CD4-positive, alpha-beta T cell treated with Interleukin-6 for 4 hours (primary cell): ENCODE results near the gene TAS2R40.

Experiments used
- DNase-seq: peaks from one replicate; pipeline ENCODE4 v3.0.0-alpha.2; 2020; ENCODE audit warnings: mixed read lengths

The TAS2R40 gene

DNA sequence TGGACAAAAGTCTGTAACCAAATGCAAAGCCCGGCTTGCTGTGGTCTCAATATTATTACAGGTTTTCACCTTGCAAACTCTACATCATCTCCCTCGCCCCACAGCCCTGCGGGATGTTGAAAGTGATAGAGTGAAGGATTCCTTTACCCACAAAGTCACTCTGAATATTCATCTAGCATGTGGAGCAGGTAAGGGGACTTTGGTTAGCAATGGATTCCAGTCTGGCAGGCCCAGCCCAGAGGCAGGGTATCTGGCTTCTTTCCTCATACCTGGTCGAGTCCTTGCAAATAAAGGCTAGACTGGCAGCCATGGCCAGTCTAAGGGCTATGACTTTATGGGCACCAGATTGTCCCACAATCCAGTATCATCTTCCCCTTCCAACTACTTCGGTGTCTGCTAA is 3.2 kb downstream of the TAS2R40 start:
- no peak for DNase-seq

DNA sequence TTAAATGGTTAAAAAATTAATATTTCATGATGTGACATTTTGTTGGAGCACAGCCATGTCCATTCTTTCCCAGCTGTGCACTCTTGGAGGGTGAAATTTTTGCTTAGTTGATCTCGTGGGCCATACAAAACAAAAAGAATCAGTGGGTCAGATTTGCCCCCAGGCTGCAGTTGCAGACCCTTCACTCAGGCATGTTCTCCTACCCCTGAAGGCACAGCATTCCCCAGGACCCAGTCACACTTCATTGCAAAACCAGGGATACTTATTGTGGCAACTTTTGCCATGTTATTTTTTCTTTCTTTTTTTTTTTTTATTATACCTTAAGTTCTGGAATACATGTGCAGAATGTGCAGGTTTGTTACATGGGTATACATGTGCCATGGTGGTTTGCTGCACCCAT is 6.0 kb downstream of the TAS2R40 start:
- DNase-seq = no peak

DNA sequence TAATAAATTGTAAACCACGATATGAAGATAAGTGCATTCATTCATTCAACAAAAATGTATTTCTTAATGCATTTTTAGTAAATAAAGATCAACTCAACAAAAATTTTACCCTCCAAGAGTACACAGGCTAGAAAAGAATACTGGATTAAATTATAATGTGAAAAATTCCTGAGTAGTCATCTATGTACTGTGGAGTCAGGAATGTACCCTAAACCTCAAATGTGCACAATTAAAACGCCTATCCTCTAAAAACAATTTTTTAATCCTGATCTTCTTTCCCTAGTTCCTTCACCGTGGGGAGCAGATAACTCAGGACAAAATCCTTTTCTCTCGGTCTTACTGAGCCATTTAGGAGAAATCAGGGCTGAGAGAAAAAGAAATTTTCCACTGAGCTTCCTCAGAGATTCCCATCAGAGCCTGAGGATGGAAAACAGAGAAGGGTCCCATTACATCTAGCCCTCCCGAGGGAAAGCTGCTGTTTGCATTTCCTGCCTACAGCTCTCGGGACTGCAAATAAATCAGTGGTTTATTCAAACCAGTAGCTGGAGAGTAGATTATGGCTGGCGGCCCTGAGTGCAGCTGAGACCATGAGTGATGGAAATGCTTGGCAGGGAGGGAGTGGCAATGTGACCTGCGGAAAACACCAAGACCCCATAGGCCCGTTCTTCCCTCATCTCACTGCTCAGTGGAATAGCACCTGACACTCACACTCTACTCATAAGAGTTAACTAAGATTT is 7.4 kb downstream of the TAS2R40 start:
- no peak for DNase-seq

DNA sequence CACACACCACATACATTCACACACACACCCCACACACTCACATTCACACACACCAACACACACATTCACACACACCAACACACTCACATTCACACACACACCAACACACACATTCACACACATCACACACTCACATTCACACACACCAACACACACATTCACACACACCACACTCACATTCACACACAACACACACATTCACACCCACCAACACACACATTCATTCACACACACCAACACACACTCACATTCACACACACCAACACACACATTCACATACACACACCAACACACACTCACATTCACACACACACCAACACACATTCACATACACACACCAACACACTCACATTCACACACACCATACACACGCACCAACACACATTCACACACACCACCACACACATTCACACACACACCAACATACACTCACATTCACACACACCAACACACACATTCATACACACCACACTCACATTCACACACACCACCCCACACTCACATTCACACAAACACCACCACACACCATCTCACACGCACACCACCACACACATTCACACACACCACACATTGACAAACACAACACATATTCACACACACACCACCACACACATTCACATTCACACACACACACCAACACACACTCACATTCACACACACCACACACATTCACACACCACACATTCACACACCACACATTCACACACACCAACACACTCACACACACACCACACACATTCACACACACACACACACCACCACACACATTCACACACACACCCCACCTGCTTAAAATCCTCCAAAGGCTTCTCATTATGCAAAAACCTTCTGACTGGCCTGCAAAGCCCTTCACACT is 9.0 kb downstream of the TAS2R40 start:
- no peak for DNase-seq

DNA sequence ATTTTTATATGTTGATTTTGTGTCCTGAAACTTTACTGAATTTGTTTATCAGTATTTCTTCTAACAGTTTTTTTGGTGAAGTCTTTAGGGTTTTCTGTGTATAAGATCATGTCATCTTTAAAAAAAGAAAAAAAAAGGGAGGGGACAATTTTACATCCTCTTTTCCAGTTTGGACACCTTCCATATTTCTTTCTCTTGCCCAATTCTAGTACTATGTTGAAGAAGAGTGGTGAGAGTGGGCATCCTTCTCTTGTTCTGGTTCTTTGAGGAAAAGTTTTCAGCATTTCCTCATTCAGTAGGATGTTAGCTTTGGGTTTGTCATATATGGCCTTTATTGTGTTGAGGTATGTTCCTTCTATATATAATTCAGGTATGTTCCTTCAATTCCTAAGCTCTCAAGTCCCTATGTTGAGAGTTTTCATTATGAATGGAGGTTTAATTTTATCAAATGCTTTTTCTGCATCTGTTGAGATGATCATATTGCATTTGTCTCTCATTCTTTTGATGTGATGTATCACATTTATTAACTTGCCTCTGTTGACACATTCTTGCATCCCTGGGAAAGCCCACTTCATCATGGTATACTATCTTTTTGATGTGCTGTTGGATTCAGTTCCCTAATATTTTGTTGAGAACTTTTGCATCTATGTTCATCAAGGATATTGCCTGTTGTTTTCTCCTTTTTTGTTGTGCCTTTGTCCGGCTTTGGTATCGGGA is 12.1 kb downstream of the TAS2R40 start:
- no peak for DNase-seq

DNA sequence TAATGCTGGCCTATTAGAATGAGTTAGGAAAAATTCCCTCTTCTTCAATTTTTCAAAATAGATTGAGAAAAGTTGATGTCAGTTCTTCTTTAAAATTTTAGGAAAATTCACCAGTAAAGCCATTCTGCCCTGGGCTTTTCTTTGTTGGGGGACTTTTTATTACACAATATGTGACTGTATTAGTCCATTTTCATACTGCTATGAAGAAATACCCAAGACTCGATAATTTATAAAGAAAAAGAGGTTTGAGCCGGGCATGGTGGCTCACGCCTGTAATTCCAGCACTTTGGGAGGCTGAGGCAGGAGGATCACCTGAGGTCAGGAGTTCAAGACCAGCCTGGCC is 12.7 kb downstream of the TAS2R40 start:
- DNase-seq = no peak

DNA sequence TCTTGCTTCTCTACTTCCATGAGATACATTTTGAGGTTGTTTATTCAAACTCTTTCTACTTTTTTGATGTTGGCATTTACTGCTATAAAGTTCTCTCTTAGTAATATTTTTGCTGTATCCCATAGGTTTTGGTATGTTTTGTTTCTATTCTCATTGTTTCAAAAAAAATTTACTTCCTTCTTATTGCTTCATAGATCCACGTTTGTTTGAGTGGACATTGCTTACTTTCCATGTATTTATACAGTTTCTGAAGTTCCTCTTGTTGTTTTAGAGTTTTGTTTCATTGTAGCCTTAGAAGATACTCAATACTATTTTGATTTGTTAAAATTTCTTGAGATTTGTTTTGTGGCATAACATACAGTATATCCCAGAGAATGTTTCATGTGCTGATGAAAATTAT is 13.7 kb downstream of the TAS2R40 start:
- no peak for DNase-seq

DNA sequence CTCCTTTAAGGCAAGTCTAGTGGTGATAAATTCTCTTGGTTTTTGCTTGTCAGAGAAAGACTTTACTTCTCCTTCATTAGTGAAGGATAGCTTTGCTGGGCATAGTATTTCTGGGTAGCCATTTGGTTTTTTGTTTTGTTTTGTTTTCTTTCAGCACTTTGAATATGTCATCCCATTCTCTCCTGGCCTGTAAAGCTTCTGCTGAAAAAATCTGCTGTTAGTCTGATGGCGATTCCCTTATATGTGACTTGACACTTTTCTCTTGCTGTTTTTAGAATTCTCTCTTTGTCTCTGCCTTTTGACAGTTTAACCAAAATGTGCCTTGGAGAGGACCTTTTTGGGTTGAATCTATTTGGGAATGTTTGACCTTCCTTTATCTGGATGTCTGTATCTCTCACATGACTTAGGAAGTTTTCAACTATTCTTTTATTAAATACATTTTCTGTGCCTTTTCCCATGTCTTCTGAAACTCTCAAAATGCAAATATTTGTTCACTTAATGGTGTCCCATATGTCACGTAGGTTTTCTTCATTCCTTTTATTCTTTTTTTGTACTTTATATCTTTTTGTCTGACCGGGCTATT is 14.7 kb downstream of the TAS2R40 start:
- no peak for DNase-seq

DNA sequence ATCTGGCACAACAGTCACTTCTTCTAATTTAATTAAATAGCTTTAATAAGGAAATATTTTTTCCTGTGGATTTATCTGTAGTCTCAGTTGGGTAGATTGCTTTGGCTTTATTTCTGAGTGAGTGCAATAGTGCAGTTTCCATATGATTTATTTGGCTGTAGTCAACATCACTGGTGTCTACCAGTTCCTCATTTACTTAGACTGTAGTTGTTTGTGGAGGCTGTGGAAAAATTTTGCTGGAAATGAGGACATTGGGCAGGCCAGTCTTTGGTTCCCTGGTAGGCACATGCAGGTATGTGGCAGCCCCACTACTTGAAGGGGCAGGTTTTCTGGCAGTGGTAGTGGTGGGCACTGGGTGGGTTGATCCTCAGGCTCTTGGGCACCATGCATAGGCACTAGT is 15.5 kb downstream of the TAS2R40 start:
- no peak for DNase-seq

DNA sequence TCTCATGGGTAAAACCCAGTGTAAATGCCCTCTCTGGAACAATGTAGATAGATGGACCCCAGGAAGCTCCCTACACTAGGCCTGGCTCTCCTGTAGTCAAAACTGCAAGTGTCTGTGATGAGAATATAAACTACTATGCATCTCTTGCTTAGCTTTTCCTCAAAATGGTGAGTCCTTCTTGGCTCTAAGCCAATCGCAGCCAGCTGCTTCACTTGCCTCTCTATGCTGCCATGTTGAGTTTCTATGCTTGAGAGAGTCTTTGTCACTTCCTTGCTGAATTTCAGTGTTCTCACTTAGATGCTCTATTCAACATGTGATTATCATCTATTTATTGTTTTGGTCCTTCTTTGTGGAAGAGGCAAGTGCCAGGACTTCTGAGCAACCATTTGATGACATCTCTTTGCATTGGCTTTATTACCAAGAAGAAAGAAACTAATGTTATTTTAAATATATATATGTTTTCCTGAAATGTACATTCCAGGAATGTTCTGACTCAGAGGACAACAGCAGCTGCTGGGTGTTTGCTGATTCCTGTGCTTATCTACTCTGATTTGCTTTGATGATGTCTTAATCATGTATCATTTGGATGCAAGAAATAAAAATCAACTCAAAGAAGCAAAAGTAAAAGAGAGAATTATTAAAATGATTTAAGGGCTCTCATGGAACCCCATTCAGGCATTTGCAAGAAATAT is 16.6 kb downstream of the TAS2R40 start:
- DNase-seq = no peak

DNA sequence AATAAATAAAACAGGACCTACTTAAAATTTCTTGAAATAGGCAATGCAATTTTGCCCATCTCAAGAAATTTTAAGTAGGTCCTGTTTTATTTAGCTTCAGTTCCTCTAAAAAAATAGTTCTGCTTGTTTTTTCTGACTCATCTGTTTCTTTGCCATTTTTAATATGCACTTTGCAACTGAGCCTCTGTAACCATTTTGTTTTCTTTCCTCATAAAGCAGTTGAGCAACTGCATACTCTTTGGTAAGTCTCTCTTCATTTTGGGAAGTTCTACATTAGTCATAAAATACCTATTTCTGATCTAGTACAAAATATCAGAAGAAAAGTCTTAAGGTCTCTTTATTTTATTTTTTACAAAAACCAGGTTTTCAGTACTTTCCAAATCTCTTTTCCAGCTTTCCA is 18.0 kb downstream of the TAS2R40 start:
- no peak for DNase-seq

DNA sequence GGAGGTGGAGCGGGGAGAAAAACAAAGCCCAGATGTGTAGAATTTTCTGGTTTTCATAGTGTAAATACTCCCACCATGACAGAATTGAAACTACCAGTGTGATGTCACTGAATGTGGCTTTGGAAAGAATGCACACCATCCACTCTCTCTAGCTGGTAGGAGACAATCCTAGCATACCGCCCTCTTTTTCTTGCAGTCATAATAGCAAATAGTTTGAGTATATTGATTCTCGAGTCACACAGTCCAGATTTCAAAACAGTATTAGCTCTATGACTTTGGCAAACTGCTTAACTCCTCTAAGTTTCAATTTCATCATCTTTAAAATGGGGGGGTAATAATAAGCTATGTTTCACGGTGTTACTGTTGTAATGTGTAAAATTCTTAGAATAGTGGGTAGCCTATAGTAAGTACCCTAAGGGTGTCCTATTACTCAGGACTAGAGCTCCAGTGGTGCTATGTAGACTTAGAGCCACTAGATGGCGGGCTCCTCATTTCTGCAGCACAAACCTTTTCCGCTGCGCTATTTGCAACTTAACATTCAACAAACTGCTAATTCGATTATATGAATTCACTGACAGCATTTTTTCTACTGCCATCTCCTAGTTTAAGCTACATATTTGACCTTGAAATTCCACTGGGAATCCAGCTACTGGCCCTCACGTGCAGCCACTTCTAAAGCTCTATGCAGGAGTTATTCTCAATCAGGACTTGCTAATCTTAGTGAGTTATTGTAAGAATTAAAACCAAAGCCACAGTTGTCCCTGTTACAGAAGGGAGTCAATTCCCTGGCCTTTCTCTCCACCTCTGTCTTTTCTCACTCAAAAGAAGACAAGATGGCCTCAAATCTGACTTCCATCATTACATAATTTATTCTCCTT is 18.7 kb downstream of the TAS2R40 start:
- DNase-seq = peak; percentile 78

DNA sequence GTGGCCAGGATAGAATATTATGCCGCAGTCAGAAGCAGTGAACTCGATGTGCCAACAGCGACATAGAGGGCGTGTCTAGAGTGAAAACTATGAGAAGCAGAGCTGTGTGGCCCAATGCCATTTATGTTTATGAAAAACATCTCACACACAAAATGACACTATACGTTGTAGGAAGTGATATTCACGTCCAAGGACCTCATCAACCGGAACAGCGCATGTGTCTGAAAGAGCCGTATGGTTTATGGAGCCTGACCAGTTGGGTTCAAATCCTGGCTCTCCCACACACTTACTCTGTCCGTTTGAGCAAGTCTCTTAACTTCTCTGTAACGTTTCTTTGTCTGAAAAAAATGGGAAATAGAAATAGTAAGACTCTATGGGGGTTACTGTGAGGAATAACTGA is 20.5 kb downstream of the TAS2R40 start:
- no peak for DNase-seq

DNA sequence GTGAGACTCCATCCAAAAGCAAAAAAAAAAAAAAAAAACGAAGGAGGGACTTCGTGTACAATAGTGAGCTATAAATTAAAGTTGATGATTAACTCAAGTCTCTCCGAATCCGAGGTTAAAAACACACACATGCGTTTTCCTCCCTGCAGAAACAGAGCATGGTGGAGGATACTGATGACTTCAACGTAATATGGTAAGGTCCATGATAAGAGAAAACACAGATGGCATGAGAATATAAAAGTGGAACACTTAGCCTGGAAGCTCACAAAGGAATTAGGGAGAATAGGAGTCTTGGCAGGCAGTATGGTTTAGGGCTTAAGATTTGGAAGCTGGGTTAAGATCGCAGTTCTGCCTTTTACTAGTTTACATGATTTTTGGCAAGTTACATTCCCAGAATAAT is 21.3 kb downstream of the TAS2R40 start:
- DNase-seq = no peak

DNA sequence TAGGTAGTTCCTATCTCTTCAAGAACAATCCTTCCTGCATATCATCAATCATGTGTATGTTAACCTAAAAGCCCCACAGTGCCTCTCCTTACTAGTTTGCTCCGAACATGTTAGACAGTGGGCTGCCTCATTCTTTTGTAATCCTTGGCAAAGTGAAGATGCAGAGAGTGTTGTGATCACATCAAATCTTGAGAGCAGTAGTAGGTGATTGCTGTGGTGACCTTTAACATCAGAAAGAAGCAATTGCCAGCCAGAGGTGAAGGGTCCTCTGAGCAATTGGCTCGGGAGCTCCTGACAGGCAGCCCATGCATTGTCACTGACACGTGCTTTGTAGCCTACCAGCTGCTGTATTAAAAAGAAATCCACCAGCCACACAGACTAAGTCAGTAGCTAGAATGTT is 21.8 kb downstream of the TAS2R40 start:
- DNase-seq = no peak

DNA sequence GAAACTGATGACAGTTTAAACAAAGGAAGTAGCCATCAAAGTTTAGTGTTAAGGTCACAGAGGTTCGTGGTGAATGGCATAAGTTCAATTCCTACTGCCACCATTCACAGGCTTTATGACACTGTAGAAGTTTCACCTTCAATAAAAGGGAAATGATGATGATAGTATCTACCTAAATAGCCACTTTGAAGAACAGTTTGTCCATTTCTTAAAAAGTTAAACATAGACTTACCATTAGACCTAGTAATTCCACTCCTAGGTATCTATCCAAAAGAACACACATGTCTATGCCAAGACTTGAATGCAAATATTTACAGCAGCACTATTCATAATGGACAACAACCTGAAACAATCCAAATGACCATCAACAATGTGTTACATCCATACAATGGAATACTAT is 22.5 kb downstream of the TAS2R40 start:
- no peak for DNase-seq

DNA sequence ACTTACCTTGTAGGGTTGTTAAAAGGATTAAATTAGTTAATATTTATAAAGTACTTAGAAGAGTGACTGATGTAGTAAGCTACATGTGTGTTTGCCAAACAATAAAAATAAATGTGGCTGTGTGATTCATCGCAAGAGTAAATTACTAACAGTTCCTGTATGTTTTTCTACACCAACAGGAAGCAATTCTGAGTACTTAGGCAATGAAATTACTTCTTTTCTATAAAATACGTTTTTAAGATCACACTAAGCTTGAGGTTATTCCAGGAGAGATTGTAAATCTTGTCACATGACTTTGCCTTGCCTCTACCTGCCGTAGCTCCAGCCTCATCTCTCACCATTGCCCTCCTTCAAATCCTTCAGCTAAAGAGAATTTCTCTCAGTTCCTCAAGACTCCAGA is 23.3 kb downstream of the TAS2R40 start:
- no peak for DNase-seq

DNA sequence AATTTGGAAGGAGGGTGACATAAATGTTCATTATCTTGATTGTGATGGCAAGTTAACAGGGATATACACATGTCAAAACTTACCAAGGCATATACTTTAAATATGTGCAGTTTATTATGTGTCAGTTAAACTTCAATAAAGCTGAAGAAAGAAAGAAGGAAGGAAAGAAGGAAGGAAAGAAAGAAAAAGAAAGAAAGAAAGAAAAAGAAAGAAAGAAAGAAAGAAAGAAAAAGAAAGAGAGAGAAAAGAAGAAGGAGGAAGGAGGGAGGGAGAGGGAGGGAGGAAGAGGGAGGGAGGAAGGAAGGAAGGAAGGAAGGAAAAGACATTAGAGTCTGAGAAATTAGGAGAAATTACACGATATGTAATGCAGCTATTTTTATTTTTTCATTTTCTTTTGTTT is 25.5 kb downstream of the TAS2R40 start:
- no peak for DNase-seq

DNA sequence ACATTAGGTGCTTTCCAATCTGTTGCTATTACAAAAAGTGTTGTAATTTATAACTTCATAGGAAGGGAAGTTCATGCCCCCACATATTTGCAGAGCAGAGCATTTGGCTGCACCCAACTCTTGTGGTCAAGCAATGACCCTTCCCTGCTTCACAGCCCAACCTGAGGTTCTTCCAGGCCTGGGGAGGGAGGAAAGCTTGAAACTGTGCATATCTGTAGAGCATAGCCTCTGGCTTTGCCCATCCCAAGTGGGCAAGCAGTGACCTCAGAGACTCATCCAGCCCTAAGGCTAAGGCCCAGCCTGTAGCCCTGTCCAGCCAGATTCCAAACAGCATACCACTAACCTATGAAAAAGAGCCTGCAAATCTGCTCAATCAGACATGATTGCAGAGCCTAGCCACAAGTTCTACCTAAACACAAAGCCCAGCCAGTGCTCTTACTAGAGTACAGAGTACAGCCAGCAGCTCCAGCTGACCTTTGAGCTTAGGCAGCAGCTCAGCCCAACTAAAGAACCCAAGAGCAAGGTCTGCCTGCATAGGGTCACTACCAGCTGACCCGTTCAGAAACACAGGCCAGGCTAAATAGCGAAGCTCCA is 27.0 kb downstream of the TAS2R40 start:
- DNase-seq = no peak

DNA sequence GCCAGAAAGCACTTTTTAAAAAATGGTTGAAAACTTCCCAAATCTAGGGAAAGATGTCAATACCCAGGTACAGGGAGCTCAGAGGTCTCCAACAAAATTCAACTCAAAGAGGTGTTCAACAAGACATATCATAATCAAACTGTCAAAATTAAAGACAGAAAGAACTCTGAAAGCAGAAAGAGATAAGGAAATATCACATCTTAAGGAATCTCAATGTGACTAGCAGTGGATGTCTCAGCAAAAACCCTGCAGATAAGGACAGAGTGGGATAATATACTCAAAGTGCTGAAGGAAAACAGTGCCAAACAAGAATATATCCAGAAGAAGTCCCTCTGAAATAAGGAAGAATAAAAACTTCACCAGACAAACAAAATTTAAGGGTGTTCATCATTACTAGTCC is 28.4 kb downstream of the TAS2R40 start:
- no peak for DNase-seq

DNA sequence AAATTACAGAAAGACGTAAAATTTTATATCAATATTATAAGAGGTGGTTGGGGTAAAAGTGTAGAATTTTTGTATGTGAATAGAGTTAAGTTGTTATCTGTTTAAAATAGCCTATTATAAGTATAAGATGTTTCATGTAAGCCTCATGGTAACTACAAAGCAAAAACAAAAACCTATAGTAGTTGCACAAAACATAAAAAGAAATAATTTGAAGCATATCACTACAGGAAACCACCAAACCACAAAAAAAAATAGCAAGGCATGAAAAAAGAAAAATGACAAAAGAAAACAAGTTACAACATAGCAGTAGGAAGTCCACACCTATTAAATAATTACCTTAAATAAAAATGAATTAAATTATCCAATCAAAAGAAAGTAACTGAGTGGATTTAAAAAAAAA is 29.0 kb downstream of the TAS2R40 start:
- no peak for DNase-seq
